ENCODE results near the gene IQSEC1.

- TF ChIP-seq CTCF (IDR thresholded peaks at IDR 0.05; ENCODE audit: poor library complexity) (no peak), EZH2phosphoT487 (IDR thresholded peaks at IDR 0.05; ENCODE audit: low read depth, severe bottlenecking, unreplicated experiment) (no peak)
Observed at GRCh38 chr3:13085081-13085845, 12.0 kb upstream of the IQSEC1 start.

Measured in hepatocyte (in vitro differentiated cells).